ENCODE results near the gene SH2D1B.

- TF ChIP-seq CTCF (IDR thresholded peaks at IDR 0.05) = no peak
- no peak for TF ChIP-seq ZFX (IDR thresholded peaks at IDR 0.05; ENCODE audit: borderline replicate concordance)
Observed at GRCh38 chr1:162390396-162391185, 21.3 kb downstream of the SH2D1B start.
